HFF-Myc (cell line): Measurements from ENCODE around the gene KRTAP20-3.

Experiments
- DNase-seq: peaks from one replicate; pipeline ENCODE4 v3.0.0-alpha.2; 2011; ENCODE audit warnings: low read depth; ENCODE audit errors: extremely low read depth
- H3K4me3 ChIP-seq: replicated peaks from 2 replicates; pipeline ENCODE4 v1.5.1; 2011; ENCODE audit warnings: low read depth, mild to moderate bottlenecking, control low read depth, low read length
- TF ChIP-seq, protein P1 (sequence below): IDR thresholded peaks from 2 replicates; pipeline ENCODE4 v1.5.1; 2012; ENCODE audit warnings: mild to moderate bottlenecking, low read depth, low read length, control low read depth; ENCODE audit errors: missing control alignments

The KRTAP20-3 gene

DNA sequence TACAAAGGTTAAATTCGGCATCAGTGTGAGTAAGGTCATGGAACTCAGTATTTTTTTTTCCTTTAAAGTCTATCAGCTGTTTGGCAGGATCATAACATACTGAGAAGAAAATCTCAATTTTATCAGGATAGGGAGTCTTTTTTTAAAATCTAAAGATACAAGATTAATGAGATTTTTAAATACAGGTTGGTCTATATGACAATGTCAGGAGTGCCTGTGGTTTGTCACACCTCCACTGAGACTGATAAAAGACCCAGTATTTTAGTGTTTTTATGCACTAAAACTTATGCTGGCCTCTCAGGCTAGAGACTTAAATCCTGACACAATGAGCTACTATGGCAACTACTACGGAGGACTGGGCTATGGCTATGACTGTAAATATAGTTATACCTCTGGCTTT, at the start of gene KRTAP20-3:
TSS of gene KRTAP20-3 (plus strand) at position 301 of the 400 bp plus-strand sequence.
- TF ChIP-seq, protein P1, sequence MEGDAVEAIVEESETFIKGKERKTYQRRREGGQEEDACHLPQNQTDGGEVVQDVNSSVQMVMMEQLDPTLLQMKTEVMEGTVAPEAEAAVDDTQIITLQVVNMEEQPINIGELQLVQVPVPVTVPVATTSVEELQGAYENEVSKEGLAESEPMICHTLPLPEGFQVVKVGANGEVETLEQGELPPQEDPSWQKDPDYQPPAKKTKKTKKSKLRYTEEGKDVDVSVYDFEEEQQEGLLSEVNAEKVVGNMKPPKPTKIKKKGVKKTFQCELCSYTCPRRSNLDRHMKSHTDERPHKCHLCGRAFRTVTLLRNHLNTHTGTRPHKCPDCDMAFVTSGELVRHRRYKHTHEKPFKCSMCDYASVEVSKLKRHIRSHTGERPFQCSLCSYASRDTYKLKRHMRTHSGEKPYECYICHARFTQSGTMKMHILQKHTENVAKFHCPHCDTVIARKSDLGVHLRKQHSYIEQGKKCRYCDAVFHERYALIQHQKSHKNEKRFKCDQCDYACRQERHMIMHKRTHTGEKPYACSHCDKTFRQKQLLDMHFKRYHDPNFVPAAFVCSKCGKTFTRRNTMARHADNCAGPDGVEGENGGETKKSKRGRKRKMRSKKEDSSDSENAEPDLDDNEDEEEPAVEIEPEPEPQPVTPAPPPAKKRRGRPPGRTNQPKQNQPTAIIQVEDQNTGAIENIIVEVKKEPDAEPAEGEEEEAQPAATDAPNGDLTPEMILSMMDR: no peak
- no peak for DNase-seq
- H3K4me3 ChIP-seq: no peak within 1 kb of the TSS

DNA sequence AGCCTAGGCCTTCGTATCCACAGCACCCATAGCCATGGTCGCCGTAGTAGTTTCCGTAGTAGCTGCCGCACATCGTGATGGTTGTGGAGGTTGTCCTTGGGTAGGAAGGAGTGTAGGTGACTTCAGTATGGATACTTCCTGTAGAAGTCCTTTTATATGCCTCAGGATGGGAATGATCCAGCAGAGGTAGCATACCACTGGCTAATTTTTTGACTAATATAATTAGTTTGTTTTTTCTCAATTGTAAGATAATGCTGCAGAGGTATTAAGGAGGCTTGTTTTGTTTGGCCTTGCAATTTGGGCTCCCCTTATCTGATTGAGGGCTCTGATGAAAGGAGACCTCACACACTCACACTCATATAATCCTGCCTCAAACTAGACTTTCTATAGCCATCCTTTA, 43.9 kb upstream of the KRTAP20-3 start, which contains the start of gene KRTAP6-2:
TSS of gene KRTAP6-2 (minus strand) at position 101 of the 400 bp plus-strand sequence. CDS start at position 73, 28 bp downstream.
- TF ChIP-seq, protein P1: no peak
- no peak within 1 kb of the TSS for H3K4me3 ChIP-seq
- no peak for DNase-seq

GRCh38 chr21:30600787-30601186, 41.9 kb upstream of the KRTAP20-3 start, which contains the start of gene KRTAP22-1:
TSS of gene KRTAP22-1 (plus strand) at chr21:30601087.
- TF ChIP-seq, protein P1: no peak
- no peak within 1 kb of the TSS for H3K4me3 ChIP-seq
- DNase-seq: no peak

GRCh38 chr21:30605968-30606367, 36.7 kb upstream of the KRTAP20-3 start:
- no peak overlapping the region for H3K4me3 ChIP-seq
- TF ChIP-seq, protein P1: no peak
- DNase-seq: no peak

DNA sequence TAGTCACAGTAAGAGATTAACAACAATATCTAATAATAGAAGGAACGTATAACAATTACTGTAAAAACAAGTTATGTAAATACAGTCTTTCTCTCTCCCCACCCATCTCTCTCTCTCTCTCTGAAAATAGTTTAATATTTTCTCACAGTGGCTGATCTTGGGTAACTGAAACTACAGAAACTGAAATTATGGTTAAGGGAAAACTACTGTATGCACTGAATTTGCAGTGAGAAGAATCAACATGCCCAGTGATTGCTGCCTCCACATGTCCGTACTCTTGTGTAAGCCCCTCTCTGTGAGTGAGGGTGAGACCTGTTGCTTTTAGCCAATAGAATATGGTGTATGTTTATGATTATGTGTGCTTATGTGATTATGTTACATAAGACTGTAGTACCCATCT, 30.5 kb upstream of the KRTAP20-3 start:
- TF ChIP-seq, protein P1: no peak
- DNase-seq: no peak
- H3K4me3 ChIP-seq: no peak overlapping the region

- no peak within 1 kb of the TSS for H3K4me3 ChIP-seq
- TF ChIP-seq, protein P1: no peak
- no peak for DNase-seq
Observed at GRCh38 chr21:30613836-30614235, 28.8 kb upstream of the KRTAP20-3 start, which contains the start of gene KRTAP6-1. TSS of gene KRTAP6-1 (minus strand) at chr21:30613930. CDS start at chr21:30613904, 26 bp downstream.

- TF ChIP-seq, protein P1: no peak
- no peak overlapping the region for H3K4me3 ChIP-seq
- no peak for DNase-seq
Observed at GRCh38 chr21:30615199-30615598, 27.5 kb upstream of the KRTAP20-3 start.
